CD8-positive, alpha-beta memory T cell (primary cell): ENCODE results near the gene MOB3B. TPM values are rescaled to one million over a fixed set of nuclear protein-coding genes. Genes with fewer than 3 reads are reported as not detected.

Experiments used
- CTCF ChIA-PET: fragments of 350-600 bp; sonication (Branson Sonifier 250); formaldehyde crosslinking; loops from one replicate; lab custom pipeline; 2021; ENCODE audit warnings: antibody characterized with exemption; lab: Charles Lee
- POLR2A ChIA-PET: fragments of 350-600 bp; sonication (Branson Sonifier 250); formaldehyde crosslinking; loops from one replicate; lab custom pipeline; 2021; ENCODE audit warnings: antibody characterized with exemption; lab: Charles Lee
- DNase-seq, 5 donors: peaks; one replicate each; pipeline versions ENCODE4 v3.0.0 to v3.0.0-alpha.2; 2020 to 2022; ENCODE audit warnings: mixed read lengths in 1 of 5
- H3K27ac ChIP-seq: one replicate; pipeline ENCODE4 v1.7.0; 2013; ENCODE audit warnings: low read depth, mild to moderate bottlenecking, low read length, moderate library complexity
- H3K27me3 ChIP-seq: 2 replicates; pipeline ENCODE4 v1.7.0; 2013; ENCODE audit warnings: low read length, mild to moderate bottlenecking; ENCODE audit not compliant: insufficient read depth, poor library complexity, severe bottlenecking
- H3K36me3 ChIP-seq: 2 replicates; pipeline ENCODE4 v1.7.0; 2013; ENCODE audit warnings: mild to moderate bottlenecking, low read length, moderate library complexity; ENCODE audit not compliant: insufficient read depth
- H3K4me1 ChIP-seq: 2 replicates; pipeline ENCODE4 v1.7.0; 2013; ENCODE audit warnings: mild to moderate bottlenecking, low read length, moderate library complexity; ENCODE audit not compliant: insufficient read depth
- H3K4me3 ChIP-seq: 2 replicates; pipeline ENCODE4 v1.7.0; 2013; ENCODE audit warnings: mild to moderate bottlenecking, low read length
- H3K9me3 ChIP-seq: 2 replicates; pipeline ENCODE4 v1.7.0; 2013; ENCODE audit warnings: mild to moderate bottlenecking, low read length
- H3K27ac Mint-ChIP-seq, 8 donors: one replicate each; pipeline ENCODE4 v1.8.0; 2020 to 2021; ENCODE audit warnings: mixed read lengths in 8 of 8, mild to moderate bottlenecking in 6 of 8, inconsistent platforms in 3 of 8, moderate library complexity in 3 of 8
- H3K27me3 Mint-ChIP-seq, 2 donors: one replicate each; pipeline ENCODE4 v1.8.0; 2020 to 2021; ENCODE audit warnings: mixed read lengths in 2 of 2, mild to moderate bottlenecking in 1 of 2, moderate library complexity in 1 of 2
- H3K36me3 Mint-ChIP-seq, 3 donors: one replicate each; pipeline ENCODE4 v1.8.0; 2020 to 2021; ENCODE audit warnings: mixed read lengths in 3 of 3, inconsistent platforms in 1 of 3, mild to moderate bottlenecking in 1 of 3
- H3K4me1 Mint-ChIP-seq, 3 donors: one replicate each; pipeline ENCODE4 v1.8.0; 2020 to 2021; ENCODE audit warnings: mixed read lengths in 3 of 3, inconsistent platforms in 1 of 3, mild to moderate bottlenecking in 1 of 3
- H3K4me3 Mint-ChIP-seq, 7 donors: one replicate each; pipeline ENCODE4 v1.8.0; 2020 to 2021; ENCODE audit warnings: mixed read lengths in 7 of 7, mild to moderate bottlenecking in 6 of 7, moderate library complexity in 4 of 7, inconsistent platforms in 2 of 7
- H3K9me3 Mint-ChIP-seq, 5 donors: one replicate each; pipeline ENCODE4 v1.8.0; 2020 to 2022; ENCODE audit warnings: mixed read lengths in 5 of 5, mild to moderate bottlenecking in 3 of 5, moderate library complexity in 2 of 5, inconsistent platforms in 1 of 5
- polyA plus RNA-seq: library from polyadenylated mRNA; unstranded; fragments of 300-500 nt; fragmentation: Illumina TruSeq; gene quantifications from one replicate; pipeline ENCODE4 v1.2.3, GENCODE V29; 2021
- total RNA-seq, 2 experiments: library from RNA; stranded (reverse); gene quantifications; one replicate each; pipeline ENCODE4 v1.2.3, GENCODE V29; 2021

Gene MOB3B
- total and polyA plus RNA-seq, 3 experiments from 2014 or later, result 0.07 to 0.29 (median 0.20) TPM

- Mint-ChIP-seq H3K4me3 (no peak overlapping the region), H3K27ac (no peak overlapping the region), H3K36me3 (peaks cover 0 to 7% (median under 1%) of the 10 kb centered on the region in 3 donors), H3K4me1 (peaks cover 2 to 6% (median 4%) of the 10 kb centered on the region in 3 donors), H3K27me3 (peaks cover 4% of the 10 kb centered on the region in 2 donors), H3K9me3 (no peaks in the 10 kb centered on the region)
- H3K36me3 ChIP-seq, result no peaks in the 10 kb centered on the region
- no peak for DNase-seq
- H3K4me3 ChIP-seq, result no peak overlapping the region
- POLR2A ChIA-PET, result no interaction called here
- peaks cover 6% of the 10 kb centered on the region for H3K4me1 ChIP-seq
- H3K27ac ChIP-seq, result no peak overlapping the region
- CTCF ChIA-PET, result interaction anchor here (1.2 kb wide), 1 partner anchor 50 kb away, joined by 4 read pairs; the partner anchor contains the start of gene C9orf72
- H3K27me3 ChIP-seq, result no peaks in the 10 kb centered on the region
- no peaks in the 10 kb centered on the region for H3K9me3 ChIP-seq
Measured at GRCh38 chr9:27523141-27523540, 6.5 kb downstream of the MOB3B start.

GRCh38 chr9:27520986-27521385 is 8.6 kb downstream of the MOB3B start:
- Histone ChIP-seq H3K9me3 (no peaks in the 10 kb centered on the region), H3K4me3 (no peak overlapping the region), H3K27me3 (no peaks in the 10 kb centered on the region), H3K27ac (no peak overlapping the region), H3K4me1 (no peaks in the 10 kb centered on the region), H3K36me3 (no peaks in the 10 kb centered on the region)
- H3K36me3 Mint-ChIP-seq, result peaks cover 0 to 7% (median 1%) of the 10 kb centered on the region in 3 donors
- no peak for DNase-seq
- no peak overlapping the region for H3K27ac Mint-ChIP-seq
- POLR2A ChIA-PET, result no interaction called here
- peaks cover 4% of the 10 kb centered on the region in 2 donors for H3K27me3 Mint-ChIP-seq
- CTCF ChIA-PET, result no interaction called here
- H3K4me3 Mint-ChIP-seq, result no peak overlapping the region
- no peaks in the 10 kb centered on the region for H3K9me3 Mint-ChIP-seq
- no peaks in the 10 kb centered on the region for H3K4me1 Mint-ChIP-seq

- peaks cover 4% of the 10 kb centered on the region in 2 donors for H3K27me3 Mint-ChIP-seq
- Histone ChIP-seq H3K27me3 (no peaks in the 10 kb centered on the region), H3K27ac (no peak overlapping the region), H3K36me3 (no peaks in the 10 kb centered on the region), H3K4me3 (no peak overlapping the region), H3K9me3 (no peaks in the 10 kb centered on the region), H3K4me1 (no peaks in the 10 kb centered on the region)
- no peak overlapping the region for H3K4me3 Mint-ChIP-seq
- CTCF ChIA-PET, result no interaction called here
- no peaks in the 10 kb centered on the region for H3K4me1 Mint-ChIP-seq
- DNase-seq, result no peak
- H3K9me3 Mint-ChIP-seq, result no peaks in the 10 kb centered on the region
- POLR2A ChIA-PET, result no interaction called here
- H3K27ac Mint-ChIP-seq, result no peak overlapping the region
- H3K36me3 Mint-ChIP-seq, result peaks cover 0 to 7% (median 4%) of the 10 kb centered on the region in 3 donors
Measured at GRCh38 chr9:27519466-27520465, 9.8 kb downstream of the MOB3B start.

GRCh38 chr9:27518809-27519208 is 10.8 kb downstream of the MOB3B start:
- Mint-ChIP-seq H3K36me3 (peaks cover 0 to 7% (median 4%) of the 10 kb centered on the region in 3 donors), H3K4me1 (no peaks in the 10 kb centered on the region), H3K27ac (peak overlapping the region in 1 of 8 donors; percentile 24), H3K27me3 (peaks cover 4% of the 10 kb centered on the region in 2 donors), H3K4me3 (no peak overlapping the region), H3K9me3 (no peaks in the 10 kb centered on the region)
- Histone ChIP-seq H3K4me3 (no peak overlapping the region), H3K9me3 (no peaks in the 10 kb centered on the region), H3K4me1 (no peaks in the 10 kb centered on the region), H3K27ac (no peak overlapping the region), H3K27me3 (no peaks in the 10 kb centered on the region), H3K36me3 (no peaks in the 10 kb centered on the region)
- ChIA-PET CTCF (no interaction called here), POLR2A (no interaction called here)
- DNase-seq, result no peak

DNA sequence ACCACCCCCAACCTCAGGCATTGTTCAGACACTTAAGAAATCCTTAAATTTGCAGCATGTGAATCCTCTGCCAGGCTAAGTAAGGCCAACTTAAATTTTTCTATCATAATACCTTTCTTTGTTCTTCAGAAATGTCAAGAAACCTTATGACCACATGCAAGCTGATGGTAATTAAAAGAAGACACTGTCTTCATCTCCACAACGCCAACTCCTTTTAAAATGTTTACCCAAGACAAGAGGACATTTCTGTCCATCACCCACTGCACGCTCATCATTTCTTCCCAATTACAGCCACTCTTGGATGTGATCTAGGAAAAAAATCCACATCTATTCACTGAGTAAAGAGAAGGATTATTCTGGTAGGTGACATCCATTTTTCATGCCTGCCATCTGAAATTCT is 11.6 kb downstream of the MOB3B start:
- Histone ChIP-seq H3K4me1 (no peaks in the 10 kb centered on the region), H3K36me3 (no peaks in the 10 kb centered on the region), H3K27me3 (no peaks in the 10 kb centered on the region), H3K9me3 (no peaks in the 10 kb centered on the region), H3K27ac (no peak overlapping the region), H3K4me3 (no peak overlapping the region)
- no peak overlapping the region for H3K4me3 Mint-ChIP-seq
- H3K27me3 Mint-ChIP-seq, result peaks cover 4% of the 10 kb centered on the region in 2 donors
- H3K27ac Mint-ChIP-seq, result no peak overlapping the region
- H3K4me1 Mint-ChIP-seq, result no peaks in the 10 kb centered on the region
- no peak for DNase-seq
- POLR2A ChIA-PET, result no interaction called here
- H3K9me3 Mint-ChIP-seq, result no peaks in the 10 kb centered on the region
- CTCF ChIA-PET, result no interaction called here
- H3K36me3 Mint-ChIP-seq, result peaks cover 0 to 8% (median 7%) of the 10 kb centered on the region in 3 donors

GRCh38 chr9:27514551-27514950 is 15.1 kb downstream of the MOB3B start:
- peaks cover 0 to 8% (median 0%) of the 10 kb centered on the region in 3 donors for H3K36me3 Mint-ChIP-seq
- H3K9me3 ChIP-seq, result no peaks in the 10 kb centered on the region
- H3K27ac ChIP-seq, result no peak overlapping the region
- H3K4me1 ChIP-seq, result no peaks in the 10 kb centered on the region
- no peak overlapping the region for H3K27ac Mint-ChIP-seq
- no peak overlapping the region for H3K4me3 Mint-ChIP-seq
- no peaks in the 10 kb centered on the region for H3K27me3 Mint-ChIP-seq
- no peaks in the 10 kb centered on the region for H3K9me3 Mint-ChIP-seq
- DNase-seq, result no peak
- no peaks in the 10 kb centered on the region for H3K27me3 ChIP-seq
- H3K4me3 ChIP-seq, result no peak overlapping the region
- ChIA-PET POLR2A (no interaction called here), CTCF (interaction anchor here (0.6 kb wide), 1 partner anchor 7 kb away, joined by 3 read pairs; no protein-coding TSS in a partner anchor)
- H3K36me3 ChIP-seq, result no peaks in the 10 kb centered on the region
- H3K4me1 Mint-ChIP-seq, result no peaks in the 10 kb centered on the region

GRCh38 chr9:27511771-27512170 is 17.8 kb downstream of the MOB3B start:
- no peaks in the 10 kb centered on the region for H3K4me1 ChIP-seq
- H3K4me3 ChIP-seq, result no peak overlapping the region
- no peaks in the 10 kb centered on the region for H3K36me3 ChIP-seq
- no peak overlapping the region for H3K27ac Mint-ChIP-seq
- ChIA-PET POLR2A (no interaction called here), CTCF (no interaction called here)
- peaks cover 0 to 7% (median 7%) of the 10 kb centered on the region in 3 donors for H3K36me3 Mint-ChIP-seq
- no peak for DNase-seq
- no peaks in the 10 kb centered on the region for H3K9me3 Mint-ChIP-seq
- no peaks in the 10 kb centered on the region for H3K9me3 ChIP-seq
- no peak overlapping the region for H3K27ac ChIP-seq
- H3K4me1 Mint-ChIP-seq, result no peaks in the 10 kb centered on the region
- no peaks in the 10 kb centered on the region for H3K27me3 ChIP-seq
- no peak overlapping the region for H3K4me3 Mint-ChIP-seq
- H3K27me3 Mint-ChIP-seq, result peaks cover 0 to 3% of the 10 kb centered on the region in 2 donors

- H3K36me3 Mint-ChIP-seq, result peaks cover 0 to 7% (median 7%) of the 10 kb centered on the region in 3 donors
- POLR2A ChIA-PET, result no interaction called here
- no peaks in the 10 kb centered on the region for H3K9me3 Mint-ChIP-seq
- CTCF ChIA-PET, result no interaction called here
- DNase-seq, result no peak
- H3K27me3 Mint-ChIP-seq, result peaks cover 0 to 3% of the 10 kb centered on the region in 2 donors
- H3K4me1 Mint-ChIP-seq, result no peaks in the 10 kb centered on the region
- H3K27ac Mint-ChIP-seq, result no peak overlapping the region
- Histone ChIP-seq H3K4me3 (no peak overlapping the region), H3K9me3 (no peaks in the 10 kb centered on the region), H3K4me1 (no peaks in the 10 kb centered on the region), H3K27ac (no peak overlapping the region), H3K36me3 (no peaks in the 10 kb centered on the region), H3K27me3 (no peaks in the 10 kb centered on the region)
- H3K4me3 Mint-ChIP-seq, result no peak overlapping the region
Measured at GRCh38 chr9:27510780-27511179, 18.8 kb downstream of the MOB3B start.
